ENCODE measurements around the gene DCC. TPM values are rescaled to one million over a fixed set of nuclear protein-coding genes. Genes with fewer than 3 reads are reported as not detected.
A peak's percentile ranks its signal among the peaks of the same experiment; 100 is the strongest.

Gene DCC
- total and polyA plus RNA-seq, 2 experiments from 2014 or later, result 0.53 to 0.73 TPM

DNA sequence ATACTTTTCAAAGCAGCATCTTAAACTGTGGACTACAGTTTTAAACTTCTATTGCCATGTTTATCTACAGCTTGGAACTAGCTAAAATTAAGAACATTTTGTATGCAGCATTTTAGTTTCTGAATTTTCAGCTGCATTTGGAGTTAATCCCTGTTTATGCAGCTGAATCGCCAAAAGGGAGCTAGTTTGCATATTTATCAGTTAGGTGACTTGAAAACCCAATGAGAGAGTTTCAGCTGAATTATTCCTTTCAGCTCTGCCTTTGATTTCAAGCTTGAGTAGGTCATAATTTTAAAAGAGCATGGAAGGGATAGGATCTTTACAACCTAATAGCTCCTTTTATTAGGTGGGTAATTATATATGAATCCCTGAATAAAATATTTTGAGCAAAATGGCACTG, 1191.9 kb downstream of the DCC start:
- H3K4me3 ChIP-seq, result no peak overlapping the region
- no peaks in the 10 kb centered on the region for H4K20me1 ChIP-seq (replicated peaks; ENCODE audit: insufficient read depth)
- H3K27ac Mint-ChIP-seq, result no peak overlapping the region; the same call in 1 of the 2 replicates
- no peaks in the 10 kb centered on the region for H3K27me3 Mint-ChIP-seq (ENCODE audit: insufficient read depth, low read depth, poor library complexity)
- H3F3A ChIP-seq (replicated peaks; ENCODE audit: low read depth), result no peaks in the 10 kb centered on the region
- H2AFZ ChIP-seq, result 0 out of 2 replicates have a peak overlapping the region, but pooled peaks have one; percentile 7
- no peak overlapping the region for H3K27ac ChIP-seq (ENCODE audit: low read depth)
- H3K79me2 ChIP-seq (replicated peaks; ENCODE audit: insufficient read depth), result no peaks in the 10 kb centered on the region
- no peak overlapping the region for H3K4me3 Mint-ChIP-seq
- H3K4me2 ChIP-seq, result no peak overlapping the region
- DNase-seq (ENCODE audit: low spot score) (no peak), ATAC-seq (no peak)
- no peaks in the 10 kb centered on the region for H3K36me3 ChIP-seq (ENCODE audit: insufficient read depth)
- no peaks in the 10 kb centered on the region for H3K4me1 ChIP-seq (ENCODE audit: insufficient read depth)
- no peaks in the 10 kb centered on the region for H3K9me2 ChIP-seq (ENCODE audit: insufficient read depth)
- no peak for TF ChIP-seq CTCF (conservative IDR thresholded peaks at IDR 0.05; ENCODE audit: low read depth in 2 of 2)
- TF ChIP-seq, protein P1, sequence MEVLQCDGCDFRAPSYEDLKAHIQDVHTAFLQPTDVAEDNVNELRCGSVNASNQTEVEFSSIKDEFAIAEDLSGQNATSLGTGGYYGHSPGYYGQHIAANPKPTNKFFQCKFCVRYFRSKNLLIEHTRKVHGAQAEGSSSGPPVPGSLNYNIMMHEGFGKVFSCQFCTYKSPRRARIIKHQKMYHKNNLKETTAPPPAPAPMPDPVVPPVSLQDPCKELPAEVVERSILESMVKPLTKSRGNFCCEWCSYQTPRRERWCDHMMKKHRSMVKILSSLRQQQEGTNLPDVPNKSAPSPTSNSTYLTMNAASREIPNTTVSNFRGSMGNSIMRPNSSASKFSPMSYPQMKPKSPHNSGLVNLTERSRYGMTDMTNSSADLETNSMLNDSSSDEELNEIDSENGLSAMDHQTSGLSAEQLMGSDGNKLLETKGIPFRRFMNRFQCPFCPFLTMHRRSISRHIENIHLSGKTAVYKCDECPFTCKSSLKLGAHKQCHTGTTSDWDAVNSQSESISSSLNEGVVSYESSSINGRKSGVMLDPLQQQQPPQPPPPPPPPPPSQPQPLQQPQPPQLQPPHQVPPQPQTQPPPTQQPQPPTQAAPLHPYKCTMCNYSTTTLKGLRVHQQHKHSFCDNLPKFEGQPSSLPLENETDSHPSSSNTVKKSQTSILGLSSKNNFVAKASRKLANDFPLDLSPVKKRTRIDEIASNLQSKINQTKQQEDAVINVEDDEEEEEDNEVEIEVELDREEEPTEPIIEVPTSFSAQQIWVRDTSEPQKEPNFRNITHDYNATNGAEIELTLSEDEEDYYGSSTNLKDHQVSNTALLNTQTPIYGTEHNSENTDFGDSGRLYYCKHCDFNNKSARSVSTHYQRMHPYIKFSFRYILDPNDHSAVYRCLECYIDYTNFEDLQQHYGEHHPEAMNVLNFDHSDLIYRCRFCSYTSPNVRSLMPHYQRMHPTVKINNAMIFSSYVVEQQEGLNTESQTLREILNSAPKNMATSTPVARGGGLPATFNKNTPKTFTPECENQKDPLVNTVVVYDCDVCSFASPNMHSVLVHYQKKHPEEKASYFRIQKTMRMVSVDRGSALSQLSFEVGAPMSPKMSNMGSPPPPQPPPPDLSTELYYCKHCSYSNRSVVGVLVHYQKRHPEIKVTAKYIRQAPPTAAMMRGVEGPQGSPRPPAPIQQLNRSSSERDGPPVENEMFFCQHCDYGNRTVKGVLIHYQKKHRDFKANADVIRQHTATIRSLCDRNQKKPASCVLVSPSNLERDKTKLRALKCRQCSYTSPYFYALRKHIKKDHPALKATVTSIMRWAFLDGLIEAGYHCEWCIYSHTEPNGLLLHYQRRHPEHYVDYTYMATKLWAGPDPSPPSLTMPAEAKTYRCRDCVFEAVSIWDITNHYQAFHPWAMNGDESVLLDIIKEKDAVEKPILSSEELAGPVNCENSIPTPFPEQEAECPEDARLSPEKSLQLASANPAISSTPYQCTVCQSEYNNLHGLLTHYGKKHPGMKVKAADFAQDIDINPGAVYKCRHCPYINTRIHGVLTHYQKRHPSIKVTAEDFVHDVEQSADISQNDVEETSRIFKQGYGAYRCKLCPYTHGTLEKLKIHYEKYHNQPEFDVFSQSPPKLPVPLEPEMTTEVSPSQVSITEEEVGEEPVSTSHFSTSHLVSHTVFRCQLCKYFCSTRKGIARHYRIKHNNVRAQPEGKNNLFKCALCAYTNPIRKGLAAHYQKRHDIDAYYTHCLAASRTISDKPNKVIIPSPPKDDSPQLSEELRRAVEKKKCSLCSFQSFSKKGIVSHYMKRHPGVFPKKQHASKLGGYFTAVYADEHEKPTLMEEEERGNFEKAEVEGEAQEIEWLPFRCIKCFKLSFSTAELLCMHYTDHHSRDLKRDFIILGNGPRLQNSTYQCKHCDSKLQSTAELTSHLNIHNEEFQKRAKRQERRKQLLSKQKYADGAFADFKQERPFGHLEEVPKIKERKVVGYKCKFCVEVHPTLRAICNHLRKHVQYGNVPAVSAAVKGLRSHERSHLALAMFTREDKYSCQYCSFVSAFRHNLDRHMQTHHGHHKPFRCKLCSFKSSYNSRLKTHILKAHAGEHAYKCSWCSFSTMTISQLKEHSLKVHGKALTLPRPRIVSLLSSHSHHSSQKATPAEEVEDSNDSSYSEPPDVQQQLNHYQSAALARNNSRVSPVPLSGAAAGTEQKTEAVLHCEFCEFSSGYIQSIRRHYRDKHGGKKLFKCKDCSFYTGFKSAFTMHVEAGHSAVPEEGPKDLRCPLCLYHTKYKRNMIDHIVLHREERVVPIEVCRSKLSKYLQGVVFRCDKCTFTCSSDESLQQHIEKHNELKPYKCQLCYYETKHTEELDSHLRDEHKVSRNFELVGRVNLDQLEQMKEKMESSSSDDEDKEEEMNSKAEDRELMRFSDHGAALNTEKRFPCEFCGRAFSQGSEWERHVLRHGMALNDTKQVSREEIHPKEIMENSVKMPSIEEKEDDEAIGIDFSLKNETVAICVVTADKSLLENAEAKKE (CRISPR knock-in tag; IDR thresholded peaks at IDR 0.05), result no peak
- TF ChIP-seq JUNB (IDR thresholded peaks at IDR 0.05; ENCODE audit: unreplicated experiment), result no peak
- TF ChIP-seq NANOG (IDR thresholded peaks at IDR 0.05; ENCODE audit: borderline replicate concordance), result no peak
- no peaks in the 10 kb centered on the region for H3K9me3 Mint-ChIP-seq
- H3K27me3 ChIP-seq (ENCODE audit: insufficient read depth), result no peaks in the 10 kb centered on the region
- peaks cover 11% of the 10 kb centered on the region for H3K4me1 Mint-ChIP-seq
- peaks cover 3% of the 10 kb centered on the region; the same call in 1 of the 3 replicates for H3K36me3 Mint-ChIP-seq (ENCODE audit: low read depth)

- H4K20me1 ChIP-seq (replicated peaks; ENCODE audit: insufficient read depth), result no peaks in the 10 kb centered on the region
- no peaks in the 10 kb centered on the region for H3K9me2 ChIP-seq (ENCODE audit: insufficient read depth)
- no peaks in the 10 kb centered on the region for H3K79me2 ChIP-seq (replicated peaks; ENCODE audit: insufficient read depth)
- H3K36me3 ChIP-seq (ENCODE audit: insufficient read depth), result no peaks in the 10 kb centered on the region
- H3K4me2 ChIP-seq, result no peak overlapping the region
- no peaks in the 10 kb centered on the region for H3K27me3 Mint-ChIP-seq (ENCODE audit: insufficient read depth, low read depth, poor library complexity)
- no peak overlapping the region for H3K27ac ChIP-seq (ENCODE audit: low read depth)
- ATAC-seq (no peak), DNase-seq (ENCODE audit: low spot score) (no peak)
- H3K36me3 Mint-ChIP-seq (ENCODE audit: low read depth), result peaks cover 3% of the 10 kb centered on the region; the same call in 1 of the 3 replicates
- no peak overlapping the region for H3K4me3 ChIP-seq
- no peaks in the 10 kb centered on the region for H3F3A ChIP-seq (replicated peaks; ENCODE audit: low read depth)
- H3K27me3 ChIP-seq (ENCODE audit: insufficient read depth), result no peaks in the 10 kb centered on the region
- H3K4me1 ChIP-seq (ENCODE audit: insufficient read depth), result no peaks in the 10 kb centered on the region
- H2AFZ ChIP-seq, result no peak overlapping the region
- no peak overlapping the region for H3K27ac Mint-ChIP-seq
- no peak overlapping the region for H3K4me3 Mint-ChIP-seq
- H3K4me1 Mint-ChIP-seq, result peaks cover 11% of the 10 kb centered on the region
- H3K9me3 Mint-ChIP-seq, result no peaks in the 10 kb centered on the region
- no peak for TF ChIP-seq ZNF114 (CRISPR knock-in tag; IDR thresholded peaks at IDR 0.05)
- TF ChIP-seq JUNB (IDR thresholded peaks at IDR 0.05; ENCODE audit: unreplicated experiment), result no peak
- TF ChIP-seq STAT1 (IDR thresholded peaks at IDR 0.05; ENCODE audit: unreplicated experiment), result no peak
- no peak for TF ChIP-seq ZNF331 (CRISPR knock-in tag; IDR thresholded peaks at IDR 0.05; ENCODE audit: low read depth)
- no peak for TF ChIP-seq NANOG (IDR thresholded peaks at IDR 0.05; ENCODE audit: borderline replicate concordance)
- TF ChIP-seq, protein P2, sequence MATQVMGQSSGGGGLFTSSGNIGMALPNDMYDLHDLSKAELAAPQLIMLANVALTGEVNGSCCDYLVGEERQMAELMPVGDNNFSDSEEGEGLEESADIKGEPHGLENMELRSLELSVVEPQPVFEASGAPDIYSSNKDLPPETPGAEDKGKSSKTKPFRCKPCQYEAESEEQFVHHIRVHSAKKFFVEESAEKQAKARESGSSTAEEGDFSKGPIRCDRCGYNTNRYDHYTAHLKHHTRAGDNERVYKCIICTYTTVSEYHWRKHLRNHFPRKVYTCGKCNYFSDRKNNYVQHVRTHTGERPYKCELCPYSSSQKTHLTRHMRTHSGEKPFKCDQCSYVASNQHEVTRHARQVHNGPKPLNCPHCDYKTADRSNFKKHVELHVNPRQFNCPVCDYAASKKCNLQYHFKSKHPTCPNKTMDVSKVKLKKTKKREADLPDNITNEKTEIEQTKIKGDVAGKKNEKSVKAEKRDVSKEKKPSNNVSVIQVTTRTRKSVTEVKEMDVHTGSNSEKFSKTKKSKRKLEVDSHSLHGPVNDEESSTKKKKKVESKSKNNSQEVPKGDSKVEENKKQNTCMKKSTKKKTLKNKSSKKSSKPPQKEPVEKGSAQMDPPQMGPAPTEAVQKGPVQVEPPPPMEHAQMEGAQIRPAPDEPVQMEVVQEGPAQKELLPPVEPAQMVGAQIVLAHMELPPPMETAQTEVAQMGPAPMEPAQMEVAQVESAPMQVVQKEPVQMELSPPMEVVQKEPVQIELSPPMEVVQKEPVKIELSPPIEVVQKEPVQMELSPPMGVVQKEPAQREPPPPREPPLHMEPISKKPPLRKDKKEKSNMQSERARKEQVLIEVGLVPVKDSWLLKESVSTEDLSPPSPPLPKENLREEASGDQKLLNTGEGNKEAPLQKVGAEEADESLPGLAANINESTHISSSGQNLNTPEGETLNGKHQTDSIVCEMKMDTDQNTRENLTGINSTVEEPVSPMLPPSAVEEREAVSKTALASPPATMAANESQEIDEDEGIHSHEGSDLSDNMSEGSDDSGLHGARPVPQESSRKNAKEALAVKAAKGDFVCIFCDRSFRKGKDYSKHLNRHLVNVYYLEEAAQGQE (IDR thresholded peaks at IDR 0.05; ENCODE audit: unreplicated experiment), result no peak
- no peak for TF ChIP-seq CREB1 (CRISPR knock-in tag; IDR thresholded peaks at IDR 0.05; ENCODE audit: low read depth)
Observed at GRCh38 chr18:53534203-53534602, 1194.2 kb downstream of the DCC start.

All from GM23338 (cell line).